IPS-15b (cell line): Measurements from ENCODE around the gene PMPCA.

Experiments
- H3K27me3 ChIP-seq: one replicate; pipeline ENCODE4 v1.6.1; 2013; ENCODE audit warnings: low read length; ENCODE audit not compliant: control insufficient read depth, insufficient read depth
- H3K36me3 ChIP-seq: one replicate; pipeline ENCODE4 v1.6.1; 2013; ENCODE audit warnings: low read length; ENCODE audit not compliant: control insufficient read depth, insufficient read depth
- H3K4me1 ChIP-seq: one replicate; pipeline ENCODE4 v1.6.1; 2013; ENCODE audit warnings: mild to moderate bottlenecking, low read length; ENCODE audit not compliant: control insufficient read depth, insufficient read depth
- H3K4me3 ChIP-seq: one replicate; pipeline ENCODE4 v1.5.1; 2013; ENCODE audit warnings: low read depth, low read length
- H3K9ac ChIP-seq: one replicate; pipeline ENCODE4 v1.6.1; 2013; ENCODE audit warnings: low read depth, mild to moderate bottlenecking, low read length
- H3K9me3 ChIP-seq: one replicate; pipeline ENCODE4 v1.6.1; 2013; ENCODE audit warnings: mild to moderate bottlenecking, low read length; ENCODE audit not compliant: control insufficient read depth, insufficient read depth

PMPCA gene

GRCh38 chr9:136367296-136368145 is 42.9 kb upstream of the PMPCA start:
- Histone ChIP-seq H3K9me3 (no peaks in the 10 kb centered on the region), H3K4me3 (no peak overlapping the region), H3K9ac (no peak overlapping the region), H3K27me3 (no peaks in the 10 kb centered on the region), H3K4me1 (peaks cover 2% of the 10 kb centered on the region), H3K36me3 (peaks cover 4% of the 10 kb centered on the region)

- H3K9me3 ChIP-seq, result no peaks in the 10 kb centered on the region
Measured at GRCh38 chr9:136368190-136368589, 42.3 kb upstream of the PMPCA start.

GRCh38 chr9:136370037-136370436 is 40.4 kb upstream of the PMPCA start:
- Histone ChIP-seq H3K4me3 (no peak overlapping the region), H3K36me3 (peaks cover 14% of the 10 kb centered on the region), H3K9me3 (no peaks in the 10 kb centered on the region), H3K9ac (no peak overlapping the region), H3K4me1 (no peaks in the 10 kb centered on the region), H3K27me3 (no peaks in the 10 kb centered on the region)

More at GRCh38 chr9:136368190-136368589, 42.3 kb upstream of the PMPCA start:
- Histone ChIP-seq H3K9ac (no peak overlapping the region), H3K4me3 (no peak overlapping the region), H3K27me3 (no peaks in the 10 kb centered on the region), H3K4me1 (no peaks in the 10 kb centered on the region), H3K36me3 (peaks cover 4% of the 10 kb centered on the region)

GRCh38 chr9:136370687-136371532 is 39.5 kb upstream of the PMPCA start:
- Histone ChIP-seq H3K9me3 (no peaks in the 10 kb centered on the region), H3K4me1 (no peaks in the 10 kb centered on the region), H3K9ac (no peak overlapping the region)

GRCh38 chr9:136371533-136371880 is 39.0 kb upstream of the PMPCA start:
- Histone ChIP-seq H3K9me3 (no peaks in the 10 kb centered on the region), H3K36me3 (peaks cover 26% of the 10 kb centered on the region), H3K4me3 (no peak overlapping the region), H3K9ac (no peak overlapping the region), H3K4me1 (no peaks in the 10 kb centered on the region), H3K27me3 (no peaks in the 10 kb centered on the region)

More at GRCh38 chr9:136370687-136371532, 39.5 kb upstream of the PMPCA start:
- Histone ChIP-seq H3K36me3 (peaks cover 20% of the 10 kb centered on the region), H3K4me3 (no peak overlapping the region), H3K27me3 (no peaks in the 10 kb centered on the region)

GRCh38 chr9:136372006-136372405 is 38.5 kb upstream of the PMPCA start:
- Histone ChIP-seq H3K9ac (no peak overlapping the region), H3K4me1 (no peaks in the 10 kb centered on the region), H3K4me3 (no peak overlapping the region), H3K9me3 (no peaks in the 10 kb centered on the region), H3K27me3 (no peaks in the 10 kb centered on the region), H3K36me3 (peaks cover 27% of the 10 kb centered on the region)

GRCh38 chr9:136372561-136373299 is 37.7 kb upstream of the PMPCA start:
- Histone ChIP-seq H3K9ac (no peak overlapping the region), H3K4me3 (no peak overlapping the region), H3K36me3 (peaks cover 29% of the 10 kb centered on the region)

GRCh38 chr9:136373300-136374182 is 36.9 kb upstream of the PMPCA start, which contains the start of gene CARD9:
CARD9 (minus strand) TSS chr9:136373669; CDS start chr9:136372078, 1,591 bp downstream.
- Histone ChIP-seq H3K9me3 (no peaks in the 10 kb centered on the region), H3K4me3 (no peak within 1 kb of the TSS), H3K4me1 (no peaks in the 10 kb centered on the region), H3K36me3 (peaks cover 35% of the 10 kb centered on the region), H3K27me3 (no peaks in the 10 kb centered on the region), H3K9ac (no peak within 1 kb of the TSS)

More at GRCh38 chr9:136372561-136373299, 37.7 kb upstream of the PMPCA start:
- Histone ChIP-seq H3K4me1 (no peaks in the 10 kb centered on the region), H3K27me3 (no peaks in the 10 kb centered on the region), H3K9me3 (no peaks in the 10 kb centered on the region)

- H3K4me1 ChIP-seq, result no peaks in the 10 kb centered on the region
- H3K27me3 ChIP-seq, result no peaks in the 10 kb centered on the region
- H3K9ac ChIP-seq, result no peak overlapping the region
- peaks cover 38% of the 10 kb centered on the region for H3K36me3 ChIP-seq
- H3K9me3 ChIP-seq, result no peaks in the 10 kb centered on the region
- H3K4me3 ChIP-seq, result no peak overlapping the region
Measured at GRCh38 chr9:136374183-136374575, 36.3 kb upstream of the PMPCA start.

- H3K4me1 ChIP-seq, result no peaks in the 10 kb centered on the region
Measured at GRCh38 chr9:136375096-136375495, 35.4 kb upstream of the PMPCA start.

More at GRCh38 chr9:136375096-136375495, 35.4 kb upstream of the PMPCA start:
- no peaks in the 10 kb centered on the region for H3K9me3 ChIP-seq
- peaks cover 47% of the 10 kb centered on the region for H3K36me3 ChIP-seq
- no peaks in the 10 kb centered on the region for H3K27me3 ChIP-seq
- H3K4me3 ChIP-seq, result no peak overlapping the region
- H3K9ac ChIP-seq, result no peak overlapping the region
